Hepatocyte (in vitro differentiated cells): ENCODE results near the gene RTRAF.

Experiments used
- EZH2 ChIP-seq: fragments of 200-600 bp; sonication (generic); IDR thresholded peaks from 2 replicates; pipeline ENCODE4 v1.6.1; 2016; ENCODE audit warnings: antibody characterized with exemption, mild to moderate bottlenecking, borderline replicate concordance
- TF ChIP-seq, protein P1 (sequence below): fragments of 200-600 bp; sonication (generic); IDR thresholded peaks from 2 replicates; pipeline ENCODE4 v1.5.1; 2016; ENCODE audit warnings: antibody characterized with exemption, mild to moderate bottlenecking; ENCODE audit not compliant: poor library complexity

- TF ChIP-seq, protein P1, sequence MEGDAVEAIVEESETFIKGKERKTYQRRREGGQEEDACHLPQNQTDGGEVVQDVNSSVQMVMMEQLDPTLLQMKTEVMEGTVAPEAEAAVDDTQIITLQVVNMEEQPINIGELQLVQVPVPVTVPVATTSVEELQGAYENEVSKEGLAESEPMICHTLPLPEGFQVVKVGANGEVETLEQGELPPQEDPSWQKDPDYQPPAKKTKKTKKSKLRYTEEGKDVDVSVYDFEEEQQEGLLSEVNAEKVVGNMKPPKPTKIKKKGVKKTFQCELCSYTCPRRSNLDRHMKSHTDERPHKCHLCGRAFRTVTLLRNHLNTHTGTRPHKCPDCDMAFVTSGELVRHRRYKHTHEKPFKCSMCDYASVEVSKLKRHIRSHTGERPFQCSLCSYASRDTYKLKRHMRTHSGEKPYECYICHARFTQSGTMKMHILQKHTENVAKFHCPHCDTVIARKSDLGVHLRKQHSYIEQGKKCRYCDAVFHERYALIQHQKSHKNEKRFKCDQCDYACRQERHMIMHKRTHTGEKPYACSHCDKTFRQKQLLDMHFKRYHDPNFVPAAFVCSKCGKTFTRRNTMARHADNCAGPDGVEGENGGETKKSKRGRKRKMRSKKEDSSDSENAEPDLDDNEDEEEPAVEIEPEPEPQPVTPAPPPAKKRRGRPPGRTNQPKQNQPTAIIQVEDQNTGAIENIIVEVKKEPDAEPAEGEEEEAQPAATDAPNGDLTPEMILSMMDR, result no peak
- no peak for TF ChIP-seq EZH2
Observed at GRCh38 chr14:52048116-52048515, 58.8 kb downstream of the RTRAF start.
